ENCODE measurements around the gene FPGS.

DNA sequence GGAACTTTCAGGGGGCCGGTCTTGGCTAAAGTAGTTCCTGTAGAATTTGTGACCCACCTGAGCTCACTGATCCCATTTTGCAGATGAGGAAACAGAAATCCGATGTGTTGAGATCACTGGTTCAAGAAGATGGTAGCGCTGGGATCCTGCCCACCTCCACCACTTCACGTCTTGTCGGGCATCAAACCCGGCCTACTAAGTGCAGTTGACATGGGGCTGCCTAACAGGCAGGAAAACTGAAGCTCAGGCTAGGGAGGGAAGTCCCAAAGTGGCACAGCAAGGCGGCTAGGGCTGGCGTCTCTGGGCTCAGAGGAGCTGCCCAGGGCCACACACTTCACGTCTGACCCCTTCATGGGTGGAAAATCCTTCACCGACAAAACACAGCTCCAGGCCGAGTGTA, 52.3 kb downstream of the FPGS start:
- no peak for TF ChIP-seq SIN3A (IDR thresholded peaks at IDR 0.05; ENCODE audit: borderline replicate concordance, insufficient read depth, low read length)
- no peak for TF ChIP-seq POLR2AphosphoS5 (IDR thresholded peaks at IDR 0.05; ENCODE audit: low read depth, low read length)
